Measurements from ENCODE around the gene ETS1.
A peak's percentile ranks its signal among the peaks of the same experiment; 100 is the strongest.

The ETS1 gene

GRCh38 chr11:128533472-128533871, 53.9 kb downstream of the ETS1 start:
- no peak for DNase-seq

GRCh38 chr11:128532572-128533091, 54.7 kb downstream of the ETS1 start:
- no peak for DNase-seq

DNA sequence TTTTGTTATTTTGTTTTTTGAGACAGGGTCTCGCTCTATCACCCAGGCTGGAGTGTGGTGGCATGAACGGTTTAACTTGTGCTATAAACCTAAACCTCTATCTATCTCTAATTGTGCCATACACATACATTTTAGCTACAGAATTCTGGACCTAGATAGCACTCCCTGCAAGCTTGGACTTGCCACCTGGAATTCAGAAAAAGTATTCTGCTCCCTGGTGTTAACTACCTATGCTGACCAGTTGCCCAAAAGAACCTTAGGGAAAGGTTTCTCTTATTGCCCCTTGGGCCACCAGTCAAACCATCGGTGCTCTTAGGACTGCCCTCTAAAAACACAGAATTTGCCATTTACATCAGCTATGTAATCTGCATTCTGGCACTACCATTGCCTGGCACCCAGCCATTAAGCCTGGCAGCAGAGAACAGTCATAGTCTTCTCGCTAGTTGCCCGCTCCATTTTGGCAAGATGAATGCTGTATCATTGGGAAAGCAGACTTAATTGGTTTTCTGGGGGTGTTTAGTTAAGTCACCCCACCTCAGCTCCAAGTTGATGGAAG, 55.3 kb downstream of the ETS1 start:
- DNase-seq: no peak

DNA sequence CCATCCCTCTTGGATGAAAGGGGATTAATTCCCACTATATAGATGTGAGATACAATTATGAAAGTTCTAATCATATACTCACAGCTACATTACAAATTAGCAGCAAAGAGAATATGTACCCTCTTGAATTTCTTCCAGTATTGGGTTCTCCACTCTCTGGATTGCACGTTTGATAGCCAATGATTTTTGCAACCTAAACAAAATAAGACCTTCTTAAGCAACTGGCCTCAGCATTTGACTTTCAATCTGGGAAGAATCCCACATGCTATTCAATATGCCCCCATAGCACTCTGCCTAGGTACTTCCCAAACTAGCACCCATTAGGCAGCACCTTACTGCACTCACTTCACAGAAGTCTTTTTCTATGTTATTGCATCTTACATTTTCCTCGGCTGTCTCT, 55.8 kb downstream of the ETS1 start:
- DNase-seq: no peak

DNA sequence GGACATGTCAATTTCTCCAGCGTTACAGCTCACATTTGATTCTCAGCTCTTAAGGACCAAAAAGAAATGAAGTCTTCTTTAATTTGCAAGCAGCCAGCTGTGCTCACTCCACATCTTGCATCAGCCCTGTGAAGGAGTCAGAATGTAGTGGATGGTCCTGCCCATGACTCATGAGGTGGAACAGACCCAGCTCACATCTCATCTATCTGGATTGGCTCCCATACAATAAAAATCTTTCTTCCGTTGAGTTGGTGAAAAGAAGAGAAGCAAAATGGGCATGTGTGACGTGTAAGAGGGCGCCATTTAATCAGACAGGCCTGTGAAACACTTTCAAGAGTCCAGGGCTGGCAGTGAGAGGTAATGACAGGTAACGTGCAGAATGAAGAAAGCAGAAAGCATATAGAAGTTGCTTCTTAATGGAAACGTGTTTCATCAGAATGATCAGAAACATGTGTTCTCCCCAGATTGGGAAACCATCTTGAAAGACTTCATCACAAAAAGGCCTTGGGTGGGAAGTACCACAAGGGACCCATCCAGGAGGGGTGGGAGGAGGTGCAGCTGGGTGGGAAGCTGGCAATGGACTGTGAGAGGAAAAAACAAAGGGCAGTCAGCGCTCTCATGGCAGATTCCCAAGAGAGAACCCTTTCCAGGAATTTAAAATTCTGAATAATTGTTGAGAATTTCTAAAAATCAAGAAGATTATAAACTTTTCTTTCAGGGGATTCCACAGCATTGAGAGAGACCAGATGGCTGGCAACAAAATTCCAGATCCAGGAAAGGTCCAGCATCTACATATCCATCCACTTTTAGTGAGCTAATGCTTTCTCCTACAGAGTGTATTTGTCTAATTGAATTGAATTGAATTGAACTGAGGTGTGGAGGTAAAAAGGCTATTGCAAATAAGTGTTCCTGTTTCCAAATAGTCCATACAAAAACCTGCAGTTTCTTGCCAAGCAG, 57.0 kb downstream of the ETS1 start:
- DNase-seq: no peak

- no peak for DNase-seq
These were observed 59.1 kb downstream of the ETS1 start for GRCh38 chr11:128528294-128528693.

DNA sequence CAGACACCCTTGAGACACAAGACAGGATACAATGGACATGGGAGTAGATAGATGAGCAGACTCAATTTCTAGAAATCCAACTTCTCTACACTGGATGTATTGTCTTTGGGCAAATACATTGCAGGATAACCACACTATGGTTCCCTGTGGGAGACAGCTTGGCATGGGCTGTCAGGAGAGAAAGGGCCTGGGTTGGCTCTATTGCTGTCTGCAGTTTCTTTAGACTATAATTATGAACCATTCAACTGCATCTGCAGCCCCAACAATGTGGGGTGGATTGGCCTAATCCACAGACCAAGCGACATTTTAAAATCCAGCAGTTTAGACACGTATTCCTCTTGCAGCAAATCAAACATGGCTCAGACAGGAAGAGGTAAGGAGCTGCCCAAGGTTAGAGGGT, 60.3 kb downstream of the ETS1 start:
- no peak for DNase-seq

GRCh38 chr11:128525411-128526243, 61.7 kb downstream of the ETS1 start:
- peak; percentile 86 for DNase-seq

DNA sequence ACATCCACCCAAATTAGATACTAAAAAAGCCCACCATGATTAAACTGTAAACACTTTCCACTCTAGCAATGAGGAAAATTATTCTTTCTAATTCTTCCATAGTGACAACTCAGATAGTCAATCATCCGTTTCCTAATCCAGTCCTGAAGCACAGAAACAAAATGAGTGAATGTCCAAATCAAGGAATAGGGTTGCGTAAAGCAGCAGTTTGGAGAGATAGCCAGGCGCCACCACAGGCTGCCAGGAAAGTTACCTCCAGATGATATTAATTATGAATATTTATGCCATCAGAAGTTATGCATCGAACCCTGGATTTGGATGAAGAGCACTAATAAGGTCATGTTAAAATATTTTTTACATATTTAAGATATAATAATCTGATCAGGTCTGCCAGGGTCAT, 63.2 kb downstream of the ETS1 start:
- no peak for DNase-seq

DNA sequence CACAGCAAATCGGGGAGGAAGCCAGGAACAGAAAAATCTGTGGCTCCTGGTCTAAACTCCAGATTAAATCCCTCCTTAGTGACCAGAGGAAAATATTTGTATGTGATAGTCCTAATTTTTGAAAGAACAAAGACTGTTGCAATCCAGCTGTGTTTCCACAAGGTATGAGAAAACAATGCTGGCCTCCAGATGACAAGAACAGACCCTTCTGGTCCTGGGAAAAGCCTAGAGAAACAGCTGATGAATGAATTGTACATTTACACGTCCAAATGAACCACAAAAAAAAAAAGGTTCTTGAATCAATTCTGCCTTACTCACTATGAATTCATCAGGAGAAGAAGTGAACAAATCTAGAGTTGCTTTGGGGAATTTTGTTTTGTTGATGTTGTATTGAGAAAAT, 63.7 kb downstream of the ETS1 start:
- DNase-seq: no peak

- peak; percentile 78 for DNase-seq
These were observed 64.3 kb downstream of the ETS1 start for GRCh38 chr11:128522943-128523518.

DNA sequence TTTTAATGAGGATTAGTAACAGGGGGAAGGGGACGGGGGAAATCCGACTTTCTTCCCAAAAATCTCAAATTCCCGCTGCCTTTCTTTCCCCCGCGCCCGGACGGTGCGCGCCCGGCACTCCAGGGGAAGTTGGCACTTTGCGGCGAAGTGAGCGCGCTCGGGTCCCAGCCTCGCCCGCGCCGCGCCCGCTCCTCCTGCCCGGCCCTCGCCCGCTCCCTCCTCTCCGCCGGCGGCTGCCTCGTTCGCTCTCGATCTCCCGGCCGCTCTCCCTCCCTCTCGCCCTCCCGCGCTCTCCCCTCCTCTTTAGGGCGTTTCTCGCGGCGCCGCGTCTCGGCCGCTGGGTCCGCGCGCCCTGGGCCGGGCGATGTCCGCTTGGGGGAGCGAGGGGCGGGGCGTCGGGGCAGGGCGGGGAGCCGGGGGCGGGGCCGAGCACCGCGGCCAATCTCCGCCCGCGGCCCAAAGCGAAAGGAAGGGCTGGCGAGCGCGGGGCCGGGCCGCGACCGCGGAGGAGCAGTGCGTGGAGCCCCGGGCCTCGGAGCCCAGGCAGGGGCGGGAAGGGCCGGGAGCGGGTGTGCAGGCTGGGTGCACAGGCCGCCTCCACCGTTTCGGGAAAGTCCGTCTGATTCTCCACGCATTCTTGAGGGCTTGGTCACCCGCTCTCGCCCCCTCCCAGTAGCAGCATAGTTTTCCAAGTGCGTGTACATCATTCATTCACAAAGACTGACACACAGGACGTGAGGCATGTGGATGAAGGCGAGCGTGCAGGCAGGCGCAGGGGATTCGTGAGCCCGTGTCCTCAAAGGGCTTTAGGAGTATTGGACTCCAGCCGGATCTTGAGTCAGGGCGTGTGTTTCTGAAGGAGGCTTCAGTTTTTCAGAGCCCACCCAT, 65.1 kb downstream of the ETS1 start:
- DNase-seq: peak; percentile 92

DNA sequence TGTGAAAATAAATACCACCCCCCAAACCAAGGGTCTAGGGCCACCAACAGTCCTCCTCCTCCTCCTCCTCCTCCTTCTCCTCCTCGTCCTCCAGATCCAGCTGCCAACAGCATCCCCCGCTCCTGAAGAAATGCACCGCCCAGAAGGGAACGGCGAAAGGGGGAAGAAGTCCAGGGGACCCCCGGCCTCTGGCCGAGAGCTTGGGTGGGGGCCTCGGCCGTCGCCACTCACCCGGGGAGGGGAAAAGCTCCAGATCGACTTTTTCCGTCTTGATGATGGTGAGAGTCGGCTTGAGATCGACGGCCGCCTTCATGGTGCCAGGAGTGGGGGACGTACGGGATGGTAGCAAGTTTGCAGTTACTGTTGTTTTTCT, 65.7 kb downstream of the ETS1 start:
- DNase-seq: no peak

- peak; percentile 45 for DNase-seq
These were observed 66.3 kb downstream of the ETS1 start for GRCh38 chr11:128520888-128521681.

DNA sequence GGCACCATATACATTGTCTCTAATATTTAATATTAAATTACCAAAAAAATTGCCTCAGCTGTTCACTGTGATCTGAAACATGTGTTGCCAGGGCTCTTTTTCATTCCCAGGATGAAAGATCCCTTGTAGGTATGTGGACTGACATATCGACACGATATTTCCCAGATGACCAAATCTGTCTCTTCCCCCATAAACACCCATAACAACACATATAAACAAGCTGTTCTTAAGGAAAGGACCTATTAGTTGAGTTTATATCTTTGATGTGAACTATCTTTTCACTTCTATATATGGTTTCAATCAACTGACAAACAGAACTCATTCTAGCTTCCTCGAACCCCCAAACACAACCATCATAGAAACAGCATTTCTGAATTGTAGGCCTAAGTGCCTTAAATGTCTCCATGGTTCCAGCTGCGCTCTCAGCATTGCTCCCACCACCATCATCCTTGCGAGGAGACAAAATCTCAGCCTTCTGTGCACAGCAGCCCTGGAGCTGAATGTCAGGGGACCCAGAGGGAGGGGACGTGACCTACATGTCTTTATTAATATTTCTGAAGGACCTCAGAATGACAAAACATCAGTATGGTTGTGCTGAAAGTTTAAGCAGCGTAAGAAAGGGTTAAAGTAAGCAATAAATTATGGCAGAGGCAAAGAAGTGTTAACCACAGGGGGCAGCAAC, 67.0 kb downstream of the ETS1 start:
- peak; percentile 69 for DNase-seq

DNA sequence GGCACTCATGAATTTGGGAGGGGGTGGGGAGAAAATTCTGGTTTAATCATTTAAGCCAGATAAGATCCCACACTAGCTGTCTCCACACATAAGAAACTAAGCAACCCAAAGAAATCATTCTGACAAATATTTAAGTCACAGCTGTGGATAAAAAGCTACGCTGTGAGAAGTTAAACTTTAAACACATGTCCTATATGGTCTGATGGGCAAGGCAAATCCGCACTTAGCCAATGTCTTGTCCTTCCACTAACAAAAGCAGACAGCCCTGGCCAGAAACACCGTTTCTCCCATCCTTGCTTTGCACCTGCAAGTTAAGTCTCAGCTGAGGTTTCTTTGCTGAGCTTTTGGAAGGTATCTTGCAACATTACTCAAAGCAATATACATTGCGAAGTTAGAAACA, 68.0 kb downstream of the ETS1 start:
- DNase-seq: no peak

DNA sequence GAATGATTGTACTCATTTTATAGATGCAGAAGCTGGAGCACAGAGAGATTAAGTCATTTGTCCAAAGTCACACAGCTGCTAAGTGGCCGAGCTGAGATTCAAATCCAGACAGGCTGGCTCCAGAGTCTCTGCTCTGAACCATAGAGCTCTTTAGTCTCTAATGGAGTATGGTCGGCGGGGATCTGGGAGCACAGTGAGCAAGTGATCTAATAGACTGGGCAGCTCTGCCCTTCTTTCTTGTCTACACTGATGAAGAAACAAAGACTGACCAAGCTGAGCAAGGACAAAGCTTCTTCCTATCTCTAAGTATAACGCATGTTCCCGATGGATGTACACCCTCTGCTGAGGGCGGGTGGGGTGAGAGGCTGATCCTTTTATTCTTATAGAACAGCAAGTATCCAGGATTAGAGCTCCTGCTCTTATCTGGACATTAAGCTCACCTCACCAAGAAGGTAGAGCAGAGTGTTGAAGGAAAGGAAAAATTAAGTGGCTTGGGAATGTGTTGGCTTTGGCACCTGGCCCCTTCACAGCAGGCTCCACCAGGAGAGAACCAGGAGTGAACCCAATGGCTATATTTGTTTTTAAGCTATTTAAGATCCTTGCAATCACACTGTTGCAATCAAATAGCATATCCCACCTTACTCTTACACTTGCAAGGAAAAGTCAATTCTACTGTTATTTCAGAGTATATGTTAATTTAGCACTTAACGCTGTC, 68.7 kb downstream of the ETS1 start:
- no peak for DNase-seq

GRCh38 chr11:128517451-128518230, 69.7 kb downstream of the ETS1 start:
- no peak for DNase-seq

DNA sequence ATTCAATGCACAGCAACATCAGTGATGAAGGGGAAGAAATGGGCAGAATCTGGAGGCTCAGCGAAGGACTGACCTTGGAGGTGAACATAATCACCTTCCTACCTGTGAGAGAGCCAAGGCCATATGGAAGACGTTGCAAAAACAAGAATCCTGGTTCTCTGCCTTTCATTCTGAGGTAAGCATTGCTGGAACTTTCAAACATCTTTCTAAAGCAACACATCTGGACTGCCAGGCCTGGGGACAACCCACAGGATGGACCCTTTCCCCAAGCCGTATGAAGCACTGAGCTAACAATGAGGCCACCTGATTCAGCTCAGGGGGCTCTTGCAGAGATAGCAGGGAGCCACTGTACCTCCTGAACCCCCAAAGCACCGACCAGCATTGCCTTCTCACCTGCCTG, 70.5 kb downstream of the ETS1 start:
- no peak for DNase-seq
